HG02885 (cell line): ENCODE data around the gene S100PBP.

Experiments used
- ATAC-seq: cut with Tn5 transposase; IDR thresholded peaks from one replicate; pipeline ENCODE4 v1.9.1; 2021; ENCODE audit warnings: mild to moderate bottlenecking; ENCODE audit not compliant: unreplicated experiment, poor library complexity

S100PBP gene

GRCh38 chr1:32818804-32819541 is 1.5 kb downstream of the S100PBP start:
- peak; percentile 38 for ATAC-seq

GRCh38 chr1:32825181-32825580 is 7.7 kb downstream of the S100PBP start:
- ATAC-seq, result no peak

GRCh38 chr1:32828341-32828740 is 10.9 kb downstream of the S100PBP start:
- no peak for ATAC-seq

GRCh38 chr1:32830092-32830852 is 12.8 kb downstream of the S100PBP start:
- no peak for ATAC-seq

- no peak for ATAC-seq
Measured at GRCh38 chr1:32831878-32832277, 14.4 kb downstream of the S100PBP start.

- ATAC-seq, result no peak
Measured at GRCh38 chr1:32848354-32849063, 31.1 kb downstream of the S100PBP start.

GRCh38 chr1:32855861-32856617 is 38.6 kb downstream of the S100PBP start:
- no peak for ATAC-seq

GRCh38 chr1:32858136-32858535 is 40.7 kb downstream of the S100PBP start:
- ATAC-seq, result no peak

- ATAC-seq, result no peak
Measured at GRCh38 chr1:32858791-32859190, 41.3 kb downstream of the S100PBP start.

GRCh38 chr1:32859915-32860314 is 42.5 kb downstream of the S100PBP start:
- no peak for ATAC-seq

- no peak for ATAC-seq
Measured at GRCh38 chr1:32860566-32860965, 43.1 kb downstream of the S100PBP start.

- ATAC-seq, result no peak
Measured at GRCh38 chr1:32861904-32862695, 44.6 kb downstream of the S100PBP start.

GRCh38 chr1:32863218-32863880 is 45.9 kb downstream of the S100PBP start:
- no peak for ATAC-seq

GRCh38 chr1:32863881-32864245 is 46.4 kb downstream of the S100PBP start:
- no peak for ATAC-seq

- ATAC-seq, result no peak
Measured at GRCh38 chr1:32864375-32865019, 47.0 kb downstream of the S100PBP start.

- no peak for ATAC-seq
Measured at GRCh38 chr1:32865639-32866405, 48.4 kb downstream of the S100PBP start.

GRCh38 chr1:32867151-32867550 is 49.7 kb downstream of the S100PBP start:
- ATAC-seq, result no peak

- ATAC-seq, result no peak
Measured at GRCh38 chr1:32867671-32868070, 50.2 kb downstream of the S100PBP start.
